Inferior parietal cortex (tissue), 1 donor: ENCODE data around the gene VWC2.

Experiments used
- DNase-seq: peaks from one replicate; pipeline ENCODE4 v3.0.0-alpha.2; 2016; ENCODE audit errors: extremely low spot score

Gene VWC2

DNA sequence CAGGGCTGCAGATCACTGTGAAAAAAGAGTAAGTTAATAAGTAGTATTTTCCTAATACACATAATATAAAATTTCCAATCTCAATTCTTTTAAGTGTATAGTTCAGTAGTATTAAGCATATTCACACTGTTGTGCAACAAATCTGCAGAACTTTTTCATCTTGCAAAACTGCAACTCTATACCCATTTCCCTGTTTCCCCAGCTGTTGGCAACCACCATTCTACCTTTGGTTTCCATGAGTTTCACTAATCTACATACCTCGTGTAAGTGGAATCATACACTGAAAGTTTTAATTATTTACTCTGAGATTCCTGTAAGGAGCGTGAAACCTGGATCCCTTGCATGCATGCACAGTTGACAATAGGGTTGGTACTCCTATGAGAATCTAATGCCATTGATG lies 164.2 kb downstream of the VWC2 start:
- DNase-seq, result no peak
